ENCODE measurements around the gene TMEM150C. TPM values are rescaled to one million over a fixed set of nuclear protein-coding genes. Genes with fewer than 3 reads are reported as not detected.
A peak's percentile ranks its signal among the peaks of the same experiment; 100 is the strongest.

TMEM150C gene
- polyA plus RNA-seq, result 1 to 10 TPM in 3 of 4 donors, under 1 TPM in 1; 0.45 to 6.2 (median 1.8) TPM
- long read RNA-seq, donor 1, partial matches to known transcripts, result 0 of 1 reads
- long read RNA-seq, donor 1, other reads (novel, unspliced or antisense), result 0 of 1 reads
- long read RNA-seq, donor 2, result 0 reads
- long read RNA-seq, donor 3, result 0 reads
- long read RNA-seq, donor 4, result 0 reads
- long read RNA-seq, donor 5, result 0 reads
- long read RNA-seq, donor 6, partial matches to known transcripts, result 0 of 1 reads
- long read RNA-seq, donor 6, other reads (novel, unspliced or antisense), result 0 of 1 reads
- long read RNA-seq, donor 7, partial matches to known transcripts, result 0 of 3 reads
- long read RNA-seq, donor 7, other reads (novel, unspliced or antisense), result 0 of 3 reads
- long read RNA-seq, donor 8, partial matches to known transcripts, result 0 of 1 reads
- long read RNA-seq, donor 8, other reads (novel, unspliced or antisense), result 0 of 1 reads
- long read RNA-seq, donor 9, partial matches to known transcripts, result 0 of 1 reads
- long read RNA-seq, donor 9, other reads (novel, unspliced or antisense), result 0 of 1 reads
- long read RNA-seq, donor 10, partial matches to known transcripts, result 0 of 1 reads
- long read RNA-seq, donor 10, other reads (novel, unspliced or antisense), result 0 of 1 reads

GRCh38 chr4:82561786-82562563 lies at the start of gene TMEM150C:
Gene TMEM150C (minus strand): TSS chr4:82561988. CDS start chr4:82504657, 57,331 bp downstream.
- FAIRE-seq, result no peak

GRCh38 chr4:82611527-82611926 lies 49.7 kb upstream of the TMEM150C start:
- Histone ChIP-seq H3K27me3 (ENCODE audit: control insufficient read depth in 3 of 3, insufficient read depth in 3 of 3, low read length in 3 of 3) (no peaks in the 10 kb centered on the region), H3K36me3 (ENCODE audit: control insufficient read depth in 3 of 3, insufficient read depth in 2 of 3, low read depth in 1 of 3, low read length in 3 of 3) (no peaks in the 10 kb centered on the region), H3K4me3 (ENCODE audit: low read depth in 1 of 3, low read length in 3 of 3) (no peak overlapping the region), H3K9me3 (ENCODE audit: control insufficient read depth in 2 of 2, insufficient read depth in 1 of 2, low read depth in 1 of 2, low read length in 1 of 2) (no peaks in the 10 kb centered on the region), H3K4me1 (ENCODE audit: control insufficient read depth in 3 of 3, insufficient read depth in 2 of 3, low read depth in 1 of 3, low read length in 2 of 3) (no peaks in the 10 kb centered on the region), H3K27ac (ENCODE audit: low read depth in 1 of 3, low read length in 2 of 3) (no peak overlapping the region)
- FAIRE-seq, result no peak
- 65 to 82% (median 71%) methylated on average over 4 of the region's 4 CpGs for WGBS, 3 donors
- DNase-seq, result no peak

More at GRCh38 chr4:82561786-82562563, at the start of gene TMEM150C:
- peak within 1 kb of the TSS; percentile 44 to 80 (median 56) for H3K4me3 ChIP-seq (ENCODE audit: low read depth in 1 of 3, low read length in 3 of 3)
- H3K9me3 ChIP-seq (ENCODE audit: control insufficient read depth in 2 of 2, insufficient read depth in 1 of 2, low read depth in 1 of 2, low read length in 1 of 2), result no peaks in the 10 kb centered on the region
- no peak within 1 kb of the TSS for H3K27ac ChIP-seq (ENCODE audit: low read depth in 1 of 3, low read length in 2 of 3)
- peaks cover 0 to 6% (median 2%) of the 10 kb centered on the region in 3 donors for H3K4me1 ChIP-seq (ENCODE audit: control insufficient read depth in 3 of 3, insufficient read depth in 2 of 3, low read depth in 1 of 3, low read length in 2 of 3)
- 3% methylated on average over 42 to 62 of the region's 62 CpGs for WGBS, 3 donors
- DNase-seq, result peak; percentile 37 to 62
- H3K36me3 ChIP-seq (ENCODE audit: control insufficient read depth in 3 of 3, insufficient read depth in 2 of 3, low read depth in 1 of 3, low read length in 3 of 3), result no peaks in the 10 kb centered on the region
- H3K27me3 ChIP-seq (ENCODE audit: control insufficient read depth in 3 of 3, insufficient read depth in 3 of 3, low read length in 3 of 3), result peaks cover 0 to 13% (median 0%) of the 10 kb centered on the region in 3 donors

- Histone ChIP-seq H3K27me3 (ENCODE audit: control insufficient read depth in 3 of 3, insufficient read depth in 3 of 3, low read length in 3 of 3) (no peaks in the 10 kb centered on the region), H3K4me1 (ENCODE audit: control insufficient read depth in 3 of 3, insufficient read depth in 2 of 3, low read depth in 1 of 3, low read length in 2 of 3) (no peaks in the 10 kb centered on the region), H3K9me3 (ENCODE audit: control insufficient read depth in 2 of 2, insufficient read depth in 1 of 2, low read depth in 1 of 2, low read length in 1 of 2) (no peaks in the 10 kb centered on the region), H3K36me3 (ENCODE audit: control insufficient read depth in 3 of 3, insufficient read depth in 2 of 3, low read depth in 1 of 3, low read length in 3 of 3) (no peaks in the 10 kb centered on the region), H3K4me3 (ENCODE audit: low read depth in 1 of 3, low read length in 3 of 3) (no peak overlapping the region), H3K27ac (ENCODE audit: low read depth in 1 of 3, low read length in 2 of 3) (no peak overlapping the region)
- DNase-seq, result no peak
- WGBS, 3 donors, result 78 to 92% (median 78%) methylated on average over 2 of the region's 2 CpGs
- FAIRE-seq, result no peak
These were observed 48.3 kb upstream of the TMEM150C start for GRCh38 chr4:82610041-82610440.

DNA sequence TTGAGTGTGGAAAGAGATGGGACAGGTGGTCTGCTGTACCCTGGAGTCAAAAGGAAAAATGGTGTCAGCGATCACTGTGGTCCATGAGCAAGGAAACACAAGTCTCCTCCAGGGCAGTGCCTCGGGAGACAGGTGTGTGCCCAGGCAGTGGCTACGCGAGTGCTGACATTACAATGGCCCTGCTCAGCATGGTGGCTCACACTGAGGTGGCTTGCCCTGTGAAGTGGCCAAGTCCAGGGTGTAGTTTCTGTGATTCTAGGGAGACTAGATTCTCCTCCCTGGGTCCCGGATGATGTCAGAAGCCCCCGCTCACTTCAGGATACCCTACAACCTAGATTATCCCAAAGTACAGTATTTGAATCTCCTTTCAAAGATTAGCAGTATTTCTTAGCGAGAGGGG lies 44.8 kb upstream of the TMEM150C start:
- DNase-seq, result no peak
- H3K4me1 ChIP-seq (ENCODE audit: control insufficient read depth in 3 of 3, insufficient read depth in 2 of 3, low read depth in 1 of 3, low read length in 2 of 3), result no peaks in the 10 kb centered on the region
- no peaks in the 10 kb centered on the region for H3K36me3 ChIP-seq (ENCODE audit: control insufficient read depth in 3 of 3, insufficient read depth in 2 of 3, low read depth in 1 of 3, low read length in 3 of 3)
- no peak overlapping the region for H3K27ac ChIP-seq (ENCODE audit: low read depth in 1 of 3, low read length in 2 of 3)
- H3K9me3 ChIP-seq (ENCODE audit: control insufficient read depth in 2 of 2, insufficient read depth in 1 of 2, low read depth in 1 of 2, low read length in 1 of 2), result no peaks in the 10 kb centered on the region
- 92 to 94% (median 94%) methylated on average over 7 of the region's 7 CpGs for WGBS, 3 donors
- no peak for FAIRE-seq
- H3K4me3 ChIP-seq (ENCODE audit: low read depth in 1 of 3, low read length in 3 of 3), result no peak overlapping the region
- no peaks in the 10 kb centered on the region for H3K27me3 ChIP-seq (ENCODE audit: control insufficient read depth in 3 of 3, insufficient read depth in 3 of 3, low read length in 3 of 3)

- 87 to 93% (median 87%) methylated on average over 1 of the region's 1 CpG for WGBS, 3 donors
- no peaks in the 10 kb centered on the region for H3K9me3 ChIP-seq (ENCODE audit: control insufficient read depth in 2 of 2, insufficient read depth in 1 of 2, low read depth in 1 of 2, low read length in 1 of 2)
- no peaks in the 10 kb centered on the region for H3K36me3 ChIP-seq (ENCODE audit: control insufficient read depth in 3 of 3, insufficient read depth in 2 of 3, low read depth in 1 of 3, low read length in 3 of 3)
- no peaks in the 10 kb centered on the region for H3K27me3 ChIP-seq (ENCODE audit: control insufficient read depth in 3 of 3, insufficient read depth in 3 of 3, low read length in 3 of 3)
- no peak for DNase-seq
- no peaks in the 10 kb centered on the region for H3K4me1 ChIP-seq (ENCODE audit: control insufficient read depth in 3 of 3, insufficient read depth in 2 of 3, low read depth in 1 of 3, low read length in 2 of 3)
- FAIRE-seq, result no peak
- no peak overlapping the region for H3K27ac ChIP-seq (ENCODE audit: low read depth in 1 of 3, low read length in 2 of 3)
- no peak overlapping the region for H3K4me3 ChIP-seq (ENCODE audit: low read depth in 1 of 3, low read length in 3 of 3)
These were observed 42.7 kb upstream of the TMEM150C start for GRCh38 chr4:82604522-82604921.

DNA sequence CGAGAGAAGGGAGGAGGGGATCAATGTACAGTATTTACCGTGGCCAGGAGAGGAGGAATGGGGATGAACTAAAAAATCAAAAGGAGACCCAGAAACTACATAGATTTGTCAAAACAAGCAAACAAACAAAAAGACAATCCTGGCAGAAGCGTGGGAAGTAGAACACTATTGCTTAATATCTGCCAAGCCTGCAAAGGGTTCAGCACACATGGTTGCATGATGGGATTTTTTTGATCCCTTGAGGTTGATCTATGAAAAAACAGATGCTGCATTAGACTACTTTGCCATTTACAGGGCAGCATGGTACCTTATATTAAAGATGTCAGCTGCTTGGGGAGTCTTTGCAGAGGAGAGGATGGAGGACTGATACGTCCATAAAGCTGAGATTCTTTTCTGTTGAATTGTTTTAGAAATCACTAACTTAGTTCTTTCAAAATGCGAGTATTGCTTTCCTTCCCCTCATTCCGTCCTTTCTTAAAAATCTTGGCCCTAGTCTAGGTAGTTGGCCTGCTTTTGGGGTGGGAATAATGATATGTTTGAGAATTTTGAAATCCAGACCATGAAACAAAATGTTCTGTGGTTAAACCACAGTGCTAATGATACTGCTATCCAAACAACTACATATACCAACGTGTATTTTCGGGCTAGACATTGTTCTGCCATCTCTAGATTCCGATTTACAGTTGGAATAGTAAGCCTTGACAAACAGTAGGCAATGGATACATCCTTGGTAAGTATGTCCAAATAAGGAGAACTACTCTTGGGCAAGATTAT lies 39.6 kb upstream of the TMEM150C start:
- H3K9me3 ChIP-seq (ENCODE audit: control insufficient read depth in 2 of 2, insufficient read depth in 1 of 2, low read depth in 1 of 2, low read length in 1 of 2), result no peaks in the 10 kb centered on the region
- H3K4me3 ChIP-seq (ENCODE audit: low read depth in 1 of 3, low read length in 3 of 3), result no peak overlapping the region
- H3K27ac ChIP-seq (ENCODE audit: low read depth in 1 of 3, low read length in 2 of 3), result no peak overlapping the region
- no peaks in the 10 kb centered on the region for H3K27me3 ChIP-seq (ENCODE audit: control insufficient read depth in 3 of 3, insufficient read depth in 3 of 3, low read length in 3 of 3)
- FAIRE-seq, result no peak
- H3K4me1 ChIP-seq (ENCODE audit: control insufficient read depth in 3 of 3, insufficient read depth in 2 of 3, low read depth in 1 of 3, low read length in 2 of 3), result no peaks in the 10 kb centered on the region
- H3K36me3 ChIP-seq (ENCODE audit: control insufficient read depth in 3 of 3, insufficient read depth in 2 of 3, low read depth in 1 of 3, low read length in 3 of 3), result no peaks in the 10 kb centered on the region
- WGBS, 3 donors, result 81 to 90% (median 86%) methylated on average over 9 of the region's 9 CpGs
- DNase-seq, result no peak

- Histone ChIP-seq H3K27ac (ENCODE audit: low read depth in 1 of 3, low read length in 2 of 3) (no peak overlapping the region), H3K36me3 (ENCODE audit: control insufficient read depth in 3 of 3, insufficient read depth in 2 of 3, low read depth in 1 of 3, low read length in 3 of 3) (no peaks in the 10 kb centered on the region), H3K9me3 (ENCODE audit: control insufficient read depth in 2 of 2, insufficient read depth in 1 of 2, low read depth in 1 of 2, low read length in 1 of 2) (no peaks in the 10 kb centered on the region), H3K4me1 (ENCODE audit: control insufficient read depth in 3 of 3, insufficient read depth in 2 of 3, low read depth in 1 of 3, low read length in 2 of 3) (peaks cover 0 to under 1% (median 0%) of the 10 kb centered on the region in 3 donors), H3K4me3 (ENCODE audit: low read depth in 1 of 3, low read length in 3 of 3) (no peak overlapping the region), H3K27me3 (ENCODE audit: control insufficient read depth in 3 of 3, insufficient read depth in 3 of 3, low read length in 3 of 3) (no peaks in the 10 kb centered on the region)
- DNase-seq, result peak in 1 of 2 donors; percentile 21
- WGBS, 3 donors, result 37 to 65% (median 43%) methylated on average over 4 of the region's 4 CpGs
- FAIRE-seq, result no peak
These were observed 37.5 kb upstream of the TMEM150C start for GRCh38 chr4:82599336-82599735.

- Histone ChIP-seq H3K36me3 (ENCODE audit: control insufficient read depth in 3 of 3, insufficient read depth in 2 of 3, low read depth in 1 of 3, low read length in 3 of 3) (no peaks in the 10 kb centered on the region), H3K27me3 (ENCODE audit: control insufficient read depth in 3 of 3, insufficient read depth in 3 of 3, low read length in 3 of 3) (no peaks in the 10 kb centered on the region), H3K27ac (ENCODE audit: low read depth in 1 of 3, low read length in 2 of 3) (no peak overlapping the region), H3K9me3 (ENCODE audit: control insufficient read depth in 2 of 2, insufficient read depth in 1 of 2, low read depth in 1 of 2, low read length in 1 of 2) (no peaks in the 10 kb centered on the region), H3K4me1 (ENCODE audit: control insufficient read depth in 3 of 3, insufficient read depth in 2 of 3, low read depth in 1 of 3, low read length in 2 of 3) (peaks cover 0 to 13% (median 0%) of the 10 kb centered on the region in 3 donors), H3K4me3 (ENCODE audit: low read depth in 1 of 3, low read length in 3 of 3) (no peak overlapping the region)
- DNase-seq, result no peak
- WGBS, 3 donors, result 66 to 82% (median 76%) methylated on average over 4 of the region's 4 CpGs
- no peak for FAIRE-seq
These were observed 32.7 kb upstream of the TMEM150C start for GRCh38 chr4:82594456-82594855.

Data from small intestine (tissue), 16 donors.